Measurements from ENCODE around the gene PAFAH2.
A peak's percentile ranks its signal among the peaks of the same experiment; 100 is the strongest.
"Not testable (repeated sequence)": the region's sequence is repeated elsewhere in the genome, so short reads cannot be mapped to it uniquely, and the experiment has no call there.

Gene PAFAH2

GRCh38 chr1:26010825-26011224, 13.0 kb upstream of the PAFAH2 start:
- no peak for DNase-seq

- no peak for DNase-seq
Observed at GRCh38 chr1:26009796-26010447, 12.1 kb upstream of the PAFAH2 start.

DNA sequence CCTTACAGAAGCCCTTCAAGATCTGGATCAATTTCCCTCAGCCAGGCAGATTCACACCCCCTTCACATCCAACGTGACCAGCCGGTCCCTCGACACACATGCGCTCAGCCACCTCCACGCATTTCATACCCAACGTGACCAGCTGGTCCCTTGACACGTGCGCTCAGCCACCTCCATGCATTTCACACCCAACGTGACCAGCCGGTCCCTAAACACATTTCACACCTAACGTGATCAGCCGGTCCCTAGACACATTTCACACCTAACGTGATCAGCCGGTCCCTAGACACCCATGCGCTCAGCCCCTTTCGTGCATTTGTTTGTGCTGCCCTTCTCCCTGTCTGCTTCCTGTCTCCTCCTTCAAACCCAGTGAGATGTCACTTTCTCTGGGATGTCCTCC, 8.8 kb upstream of the PAFAH2 start:
- no peak for DNase-seq

DNA sequence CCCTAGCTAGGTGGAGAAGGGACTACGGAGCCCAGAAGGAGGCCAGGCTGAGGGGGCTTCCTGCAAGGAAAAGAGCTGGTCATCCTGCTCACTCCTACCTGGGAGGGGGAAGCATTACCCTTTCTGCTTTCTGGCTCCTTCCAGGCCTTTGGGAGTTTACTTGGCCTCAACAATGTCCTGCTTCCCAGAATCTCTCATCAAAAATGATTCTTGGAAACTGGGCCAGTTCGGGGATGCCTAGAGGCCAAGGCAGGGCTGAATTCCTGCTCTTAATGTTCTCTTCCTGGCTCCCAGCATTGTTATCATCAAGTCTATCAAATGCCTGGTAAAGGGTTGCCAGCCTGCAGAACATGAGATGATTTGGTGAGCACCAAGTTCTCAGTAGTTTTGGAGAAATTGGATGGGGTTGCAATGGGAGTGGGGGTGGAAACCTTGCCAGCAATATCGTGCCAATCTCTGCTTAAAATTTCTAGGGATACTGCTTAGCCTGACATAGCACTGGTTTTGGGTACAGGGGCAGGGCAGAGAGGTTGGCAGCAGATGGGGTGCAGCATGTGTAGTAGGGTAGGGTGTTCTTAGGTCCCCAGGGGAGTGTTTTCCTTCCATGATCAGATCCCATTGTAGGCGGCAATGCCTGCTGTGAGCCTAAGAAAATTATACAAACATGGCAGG, 7.7 kb upstream of the PAFAH2 start:
- no peak for DNase-seq

- DNase-seq, result no peak
Observed at GRCh38 chr1:26003756-26004155, 5.9 kb upstream of the PAFAH2 start.

- DNase-seq, result no peak
Observed at GRCh38 chr1:26003262-26003661, 5.4 kb upstream of the PAFAH2 start.

- no peak for DNase-seq
Observed at GRCh38 chr1:25999041-25999800, 1.4 kb upstream of the PAFAH2 start.

DNA sequence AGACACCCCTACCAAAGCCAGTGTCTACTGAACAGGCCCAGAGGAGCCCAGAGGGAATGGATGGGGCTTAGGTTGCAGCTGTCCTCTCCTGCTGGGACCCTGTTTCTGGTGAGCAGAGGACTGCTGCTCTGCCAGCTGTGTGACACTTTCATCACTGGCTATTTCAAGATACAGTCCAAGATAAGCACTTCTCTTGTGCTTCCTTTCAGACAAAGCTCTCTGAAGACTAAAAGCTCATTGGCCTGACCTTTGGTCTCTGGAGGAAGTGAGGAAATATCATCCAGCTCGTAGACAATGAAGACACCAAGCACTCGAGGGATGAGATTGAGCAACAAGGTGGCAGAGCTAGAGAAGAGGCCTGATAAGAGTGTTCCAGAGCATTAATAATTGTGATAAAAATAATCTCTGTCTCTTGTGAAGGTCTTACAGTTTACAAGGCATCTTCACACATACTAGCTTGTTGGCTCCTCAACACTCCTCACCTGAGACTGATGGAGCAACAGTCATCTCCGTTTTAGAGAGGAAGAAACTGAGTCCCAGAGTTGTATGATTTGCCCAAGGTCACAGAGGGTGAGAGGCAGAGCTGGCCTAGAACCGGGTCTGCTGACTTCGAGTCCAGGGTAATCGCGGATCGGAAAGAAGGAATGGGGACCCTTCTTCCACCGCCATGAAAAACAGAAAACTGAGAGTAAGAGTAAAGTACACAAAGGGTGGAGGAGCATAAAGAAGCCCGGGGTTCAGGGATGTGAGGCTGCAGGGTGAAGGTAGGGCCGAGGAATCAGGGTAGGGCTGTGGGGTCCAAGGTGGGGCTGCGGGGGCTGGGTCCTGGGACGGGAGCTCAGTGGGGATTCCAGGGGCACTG, 666 bp downstream of the PAFAH2 start:
- DNase-seq, result peak in 2 of 14 donors; percentile 39 to 54

- no peak for DNase-seq
Observed at GRCh38 chr1:25994402-25995150, 3.3 kb downstream of the PAFAH2 start.

GRCh38 chr1:25993197-25993951, 4.5 kb downstream of the PAFAH2 start:
- DNase-seq, result no peak

GRCh38 chr1:25992689-25993171, 5.1 kb downstream of the PAFAH2 start:
- no peak for DNase-seq

GRCh38 chr1:25991937-25992688, 5.8 kb downstream of the PAFAH2 start:
- no peak for DNase-seq

- no peak for DNase-seq
Observed at GRCh38 chr1:25990702-25991395, 7.0 kb downstream of the PAFAH2 start.

DNA sequence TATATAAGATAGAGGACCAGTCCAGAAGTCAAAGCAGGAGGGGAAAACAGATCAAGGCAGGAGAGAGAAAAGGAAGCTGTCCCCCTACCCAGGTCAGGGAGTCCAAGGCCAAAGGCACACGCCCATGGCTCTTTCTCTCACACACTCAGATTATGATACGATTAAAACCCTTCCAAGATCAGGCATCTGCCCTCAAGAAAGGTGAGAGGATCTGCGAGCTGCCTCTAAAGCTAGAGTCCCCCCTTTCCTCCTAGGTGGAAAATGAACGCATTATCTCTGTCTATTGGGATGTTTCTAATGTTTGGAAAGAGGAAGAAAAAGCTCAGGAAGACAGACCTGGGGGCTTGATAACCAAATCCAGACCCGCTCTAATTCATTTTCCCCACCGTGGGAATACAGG, 7.6 kb downstream of the PAFAH2 start:
- no peak for DNase-seq

DNA sequence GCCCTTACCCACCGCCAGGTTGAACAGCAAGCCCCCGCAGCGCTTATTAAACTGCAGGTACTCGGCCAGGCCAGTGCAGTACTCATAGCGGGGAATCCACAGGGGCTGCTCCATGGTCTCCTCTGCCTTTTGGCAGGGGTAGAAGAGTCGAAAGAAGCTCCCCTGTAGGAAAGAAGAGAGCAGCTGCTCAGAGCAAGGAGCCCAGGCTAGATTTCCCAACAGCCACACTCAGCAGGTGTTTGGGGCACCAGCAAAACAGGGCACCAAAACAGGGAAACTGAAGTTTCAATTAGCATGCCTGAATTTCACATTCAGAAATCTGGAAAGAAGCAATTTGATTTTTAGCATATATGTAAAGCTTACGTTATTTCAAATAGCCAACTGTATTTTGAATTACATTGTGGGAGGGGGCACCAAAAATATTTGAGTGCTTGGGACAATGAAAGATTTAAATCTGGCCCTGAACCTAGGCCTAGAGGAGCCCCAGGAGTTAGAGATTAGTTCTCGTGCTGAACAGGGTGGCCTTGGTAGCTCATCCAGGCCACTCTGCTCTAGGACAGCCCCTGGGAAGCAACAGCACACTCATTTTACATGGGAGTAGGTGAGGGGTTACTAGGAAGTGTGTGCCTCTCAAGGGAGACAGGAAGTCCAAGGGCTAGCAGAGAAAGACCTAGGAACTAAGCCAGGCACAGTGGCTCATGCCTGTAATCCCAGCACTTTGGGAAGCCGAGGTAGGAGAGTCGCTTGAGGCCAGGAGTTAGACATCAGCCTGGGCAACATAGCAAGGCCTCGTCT, 8.2 kb downstream of the PAFAH2 start:
- no peak for DNase-seq

GRCh38 chr1:25987951-25988350, 9.9 kb downstream of the PAFAH2 start:
- DNase-seq, result peak in 1 of 14 donors; percentile 12

GRCh38 chr1:25986773-25987172, 11.1 kb downstream of the PAFAH2 start:
- DNase-seq, result not testable (repeated sequence)

GRCh38 chr1:25985670-25986069, 12.2 kb downstream of the PAFAH2 start:
- DNase-seq, result no peak

- DNase-seq, result no peak
Observed at GRCh38 chr1:25985171-25985570, 12.7 kb downstream of the PAFAH2 start.
